Nephron progenitor cell (in vitro differentiated cells): ENCODE data around the gene EPHA7.
A peak's percentile ranks its signal among the peaks of the same experiment; 100 is the strongest.

ENCODE experiments used
- DNase-seq: peaks from one replicate; pipeline ENCODE4 v3.0.0; 2021
- H3K27ac Mint-ChIP-seq: 2 replicates; pipeline ENCODE4 v1.8.0; 2021; ENCODE audit warnings: mild to moderate bottlenecking, moderate library complexity, mixed read lengths
- H3K27me3 Mint-ChIP-seq: 2 replicates; pipeline ENCODE4 v1.8.0; 2021; ENCODE audit warnings: mild to moderate bottlenecking, low read depth, mixed read lengths; ENCODE audit not compliant: poor library complexity
- H3K36me3 Mint-ChIP-seq: 2 replicates; pipeline ENCODE4 v1.8.0; 2021; ENCODE audit warnings: low read depth, mixed read lengths
- H3K4me1 Mint-ChIP-seq: 2 replicates; pipeline ENCODE4 v1.8.0; 2021; ENCODE audit warnings: mixed read lengths
- H3K4me3 Mint-ChIP-seq: 2 replicates; pipeline ENCODE4 v1.8.0; 2021; ENCODE audit warnings: mild to moderate bottlenecking, moderate library complexity, mixed read lengths
- H3K9me3 Mint-ChIP-seq: 2 replicates; pipeline ENCODE4 v1.8.0; 2021; ENCODE audit warnings: mild to moderate bottlenecking, moderate library complexity, mixed read lengths
- CTCF ChIP-seq: fragments of 200-600 bp; sonication (generic); IDR thresholded peaks from 2 replicates; pipeline ENCODE4 v1.5.0; 2021; ENCODE audit warnings: antibody characterized with exemption

Gene EPHA7

GRCh38 chr6:93252930-93253329, 166.4 kb downstream of the EPHA7 start:
- H3K27ac Mint-ChIP-seq, result no peak overlapping the region
- peaks cover 7% of the 10 kb centered on the region for H3K4me1 Mint-ChIP-seq
- peaks cover 4% of the 10 kb centered on the region for H3K36me3 Mint-ChIP-seq
- H3K27me3 Mint-ChIP-seq, result no peaks in the 10 kb centered on the region
- no peak for TF ChIP-seq CTCF
- H3K9me3 Mint-ChIP-seq, result no peaks in the 10 kb centered on the region
- no peak for DNase-seq
- H3K4me3 Mint-ChIP-seq, result no peak overlapping the region

GRCh38 chr6:93248631-93249030, 170.7 kb downstream of the EPHA7 start:
- H3K36me3 Mint-ChIP-seq, result no peaks in the 10 kb centered on the region

DNA sequence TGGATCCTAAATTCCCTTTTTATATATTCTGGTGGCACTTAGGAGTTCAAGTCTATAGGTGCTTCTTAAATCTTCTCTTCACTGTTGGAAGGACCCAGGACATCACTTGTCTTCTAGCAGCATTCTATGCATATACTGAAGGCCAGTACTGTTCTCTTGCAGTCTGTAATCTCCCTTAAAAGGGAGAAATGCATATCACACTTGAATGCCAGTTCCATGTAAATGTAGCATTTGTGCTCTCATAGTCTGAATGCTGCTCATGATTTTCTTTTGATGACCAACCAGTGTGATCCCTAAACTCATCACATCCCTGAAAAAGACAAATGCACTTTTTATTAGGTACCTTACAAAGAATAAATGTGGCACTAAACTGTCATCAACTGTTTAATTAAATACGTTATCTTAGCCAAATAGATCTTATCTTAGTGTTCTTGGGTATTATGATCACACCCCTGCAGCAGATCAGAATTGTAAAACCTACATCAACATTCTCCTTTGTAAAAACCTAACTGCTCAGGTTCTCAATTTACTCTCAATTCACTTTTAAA, 176.1 kb downstream of the EPHA7 start:
- Mint-ChIP-seq H3K27me3 (no peaks in the 10 kb centered on the region), H3K9me3 (no peaks in the 10 kb centered on the region), H3K27ac (no peak overlapping the region), H3K36me3 (no peaks in the 10 kb centered on the region), H3K4me1 (no peaks in the 10 kb centered on the region), H3K4me3 (no peak overlapping the region)
- no peak for DNase-seq
- no peak for TF ChIP-seq CTCF

More at GRCh38 chr6:93248631-93249030, 170.7 kb downstream of the EPHA7 start:
- Mint-ChIP-seq H3K4me1 (no peaks in the 10 kb centered on the region), H3K27me3 (no peaks in the 10 kb centered on the region), H3K9me3 (no peaks in the 10 kb centered on the region), H3K27ac (no peak overlapping the region), H3K4me3 (no peak overlapping the region)
- DNase-seq, result no peak
- TF ChIP-seq CTCF, result no peak

GRCh38 chr6:93242049-93242448, 177.3 kb downstream of the EPHA7 start:
- H3K4me3 Mint-ChIP-seq, result no peak overlapping the region
- DNase-seq, result no peak
- no peaks in the 10 kb centered on the region for H3K9me3 Mint-ChIP-seq
- no peak for TF ChIP-seq CTCF
- no peaks in the 10 kb centered on the region for H3K27me3 Mint-ChIP-seq
- H3K36me3 Mint-ChIP-seq, result no peaks in the 10 kb centered on the region
- no peak overlapping the region for H3K27ac Mint-ChIP-seq
- no peaks in the 10 kb centered on the region for H3K4me1 Mint-ChIP-seq

DNA sequence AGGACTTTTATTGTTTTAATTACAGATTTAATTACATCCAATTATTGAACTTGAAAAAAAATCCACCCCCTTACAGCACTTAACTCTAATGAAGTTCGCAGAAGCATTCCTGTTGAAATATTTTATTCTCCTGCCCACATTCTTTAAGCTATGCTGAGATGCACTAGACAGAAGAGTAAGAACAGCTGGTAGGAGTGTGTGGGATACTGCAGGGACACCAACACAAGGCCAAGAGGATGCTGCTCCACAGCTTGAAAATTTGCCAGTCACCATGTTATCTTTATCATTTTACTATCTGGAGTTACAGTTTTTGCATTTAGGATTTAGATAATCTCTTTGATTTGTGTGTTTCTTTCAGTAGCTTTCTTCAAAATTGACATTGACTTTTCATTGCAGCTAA, 180.7 kb downstream of the EPHA7 start:
- Mint-ChIP-seq H3K4me3 (no peak overlapping the region), H3K4me1 (peaks cover 4% of the 10 kb centered on the region), H3K36me3 (no peaks in the 10 kb centered on the region), H3K27me3 (no peaks in the 10 kb centered on the region), H3K27ac (no peak overlapping the region), H3K9me3 (no peaks in the 10 kb centered on the region)
- no peak for TF ChIP-seq CTCF
- DNase-seq, result no peak

- TF ChIP-seq CTCF, result no peak
- Mint-ChIP-seq H3K4me1 (peaks cover 4% of the 10 kb centered on the region), H3K36me3 (no peaks in the 10 kb centered on the region), H3K9me3 (no peaks in the 10 kb centered on the region), H3K27me3 (no peaks in the 10 kb centered on the region), H3K4me3 (no peak overlapping the region), H3K27ac (peak overlapping the region; percentile 0)
- no peak for DNase-seq
Observed at GRCh38 chr6:93235775-93236174, 183.6 kb downstream of the EPHA7 start.
